Measurements from ENCODE around the gene PNPLA3.
A peak's percentile ranks its signal among the peaks of the same experiment; 100 is the strongest.

The PNPLA3 gene

GRCh38 chr22:43890901-43891331, 32.7 kb upstream of the PNPLA3 start:
- no peak for DNase-seq (ENCODE audit: extremely low read depth, low read depth)
- no peak for TF ChIP-seq CTCF (IDR thresholded peaks at IDR 0.05; ENCODE audit: low read depth, low read length, missing control alignments)
- peak overlapping the region; percentile 27 for H3K4me3 ChIP-seq (replicated peaks; ENCODE audit: low read depth, low read length)

GRCh38 chr22:43891360-43892182, 32.0 kb upstream of the PNPLA3 start, which contains the start of gene PNPLA5:
Gene PNPLA5 (minus strand): TSS chr22:43892013. CDS start chr22:43891880, 133 bp downstream.
- peak within 1 kb of the TSS; percentile 27 for H3K4me3 ChIP-seq (replicated peaks; ENCODE audit: low read depth, low read length)
- DNase-seq (ENCODE audit: extremely low read depth, low read depth) = no peak
- no peak for TF ChIP-seq CTCF (IDR thresholded peaks at IDR 0.05; ENCODE audit: low read depth, low read length, missing control alignments)

GRCh38 chr22:43892183-43892894, 31.3 kb upstream of the PNPLA3 start:
- no peak for DNase-seq (ENCODE audit: extremely low read depth, low read depth)
- no peak for TF ChIP-seq CTCF (IDR thresholded peaks at IDR 0.05; ENCODE audit: low read depth, low read length, missing control alignments)
- H3K4me3 ChIP-seq (replicated peaks; ENCODE audit: low read depth, low read length) = no peak overlapping the region

GRCh38 chr22:43893266-43893665, 30.3 kb upstream of the PNPLA3 start:
- no peak for DNase-seq (ENCODE audit: extremely low read depth, low read depth)
- no peak overlapping the region for H3K4me3 ChIP-seq (replicated peaks; ENCODE audit: low read depth, low read length)
- no peak for TF ChIP-seq CTCF (IDR thresholded peaks at IDR 0.05; ENCODE audit: low read depth, low read length, missing control alignments)

- H3K4me3 ChIP-seq (replicated peaks; ENCODE audit: low read depth, low read length) = no peak overlapping the region
- no peak for DNase-seq (ENCODE audit: extremely low read depth, low read depth)
- TF ChIP-seq CTCF (IDR thresholded peaks at IDR 0.05; ENCODE audit: low read depth, low read length, missing control alignments) = no peak
These were observed 29.5 kb upstream of the PNPLA3 start for GRCh38 chr22:43894122-43894521.

- TF ChIP-seq CTCF (IDR thresholded peaks at IDR 0.05; ENCODE audit: low read depth, low read length, missing control alignments) = no peak
- DNase-seq (ENCODE audit: extremely low read depth, low read depth) = no peak
- no peak overlapping the region for H3K4me3 ChIP-seq (replicated peaks; ENCODE audit: low read depth, low read length)
These were observed 27.5 kb upstream of the PNPLA3 start for GRCh38 chr22:43895986-43896645.

Measured in HFF-Myc (cell line).